ENCODE data around the gene IFNA17.
"Not testable (repeated sequence)": the region's sequence is repeated elsewhere in the genome, so short reads cannot be mapped to it uniquely, and the experiment has no call there.

Gene IFNA17

GRCh38 chr9:21210311-21210710 is 17.7 kb downstream of the IFNA17 start:
- DNase-seq = no peak

- not testable (repeated sequence) for DNase-seq
Measured at GRCh38 chr9:21207043-21207442, 21.0 kb downstream of the IFNA17 start, which contains the start of gene IFNA10. IFNA10 (minus strand) TSS chr9:21207143; CDS start chr9:21207097, 46 bp downstream.

GRCh38 chr9:21205204-21205603 is 22.8 kb downstream of the IFNA17 start:
- no peak for DNase-seq

- DNase-seq = not testable (repeated sequence)
Measured at GRCh38 chr9:21202105-21202504, 25.9 kb downstream of the IFNA17 start, which contains the start of gene IFNA7. IFNA7 (minus strand) TSS chr9:21202205; CDS start chr9:21202165, 40 bp downstream.

- peak; percentile 1 for DNase-seq
Measured at GRCh38 chr9:21194867-21195776, 32.9 kb downstream of the IFNA17 start.

GRCh38 chr9:21187487-21187886 is 40.5 kb downstream of the IFNA17 start, which contains the start of gene IFNA4:
IFNA4 (minus strand) TSS chr9:21187587; CDS start chr9:21187531, 56 bp downstream.
- DNase-seq = not testable (repeated sequence)

- not testable (repeated sequence) for DNase-seq
Measured at GRCh38 chr9:21182810-21183736, 44.9 kb downstream of the IFNA17 start.
